ENCODE results near the gene OLR1.
A peak's percentile ranks its signal among the peaks of the same experiment; 100 is the strongest.

GRCh38 chr12:10186299-10186698, 14.4 kb upstream of the OLR1 start:
- TF ChIP-seq CTCF (IDR thresholded peaks at IDR 0.05), result no peak
- no peak for TF ChIP-seq POLR2A (IDR thresholded peaks at IDR 0.05)
- TF ChIP-seq POLR2AphosphoS5 (IDR thresholded peaks at IDR 0.05), result peak in 1 of 4 donors; percentile 26
- TF ChIP-seq EP300 (IDR thresholded peaks at IDR 0.05), result peak in 1 of 4 donors; percentile 50
